CD1c-positive myeloid dendritic cell (primary cell): ENCODE measurements around the gene TTC34.

ENCODE experiments used
- DNase-seq: peaks from one replicate; pipeline ENCODE4 v3.0.0-alpha.2; 2016; ENCODE audit errors: extremely low spot score

TTC34 gene

GRCh38 chr1:2642560-2643413, 158.7 kb downstream of the TTC34 start:
- peak; percentile 92 for DNase-seq

GRCh38 chr1:2642131-2642559, 159.3 kb downstream of the TTC34 start:
- DNase-seq, result no peak

GRCh38 chr1:2641381-2642130, 159.9 kb downstream of the TTC34 start:
- no peak for DNase-seq

GRCh38 chr1:2640626-2641025, 160.9 kb downstream of the TTC34 start:
- no peak for DNase-seq

- no peak for DNase-seq
Measured at GRCh38 chr1:2639607-2640521, 161.6 kb downstream of the TTC34 start.

GRCh38 chr1:2639203-2639602, 162.3 kb downstream of the TTC34 start:
- DNase-seq, result no peak

- DNase-seq, result no peak
Measured at GRCh38 chr1:2638466-2639115, 162.9 kb downstream of the TTC34 start.

- DNase-seq, result no peak
Measured at GRCh38 chr1:2637442-2638145, 163.9 kb downstream of the TTC34 start.

- no peak for DNase-seq
Measured at GRCh38 chr1:2636733-2637132, 164.8 kb downstream of the TTC34 start.

GRCh38 chr1:2635361-2636010, 166.0 kb downstream of the TTC34 start:
- no peak for DNase-seq

GRCh38 chr1:2633936-2634491, 167.5 kb downstream of the TTC34 start:
- DNase-seq, result no peak

GRCh38 chr1:2633366-2633935, 168.0 kb downstream of the TTC34 start:
- DNase-seq, result no peak

- DNase-seq, result no peak
Measured at GRCh38 chr1:2632561-2633361, 168.7 kb downstream of the TTC34 start, which contains the start of gene MMEL1. Gene MMEL1, minus strand, starts transcription at chr1:2633016. Its CDS starts 3,532 bp downstream, at chr1:2629484.

- DNase-seq, result no peak
Measured at GRCh38 chr1:2632051-2632430, 169.5 kb downstream of the TTC34 start.

GRCh38 chr1:2631136-2632050, 170.1 kb downstream of the TTC34 start:
- no peak for DNase-seq

- DNase-seq, result no peak
Measured at GRCh38 chr1:2630498-2631135, 170.9 kb downstream of the TTC34 start.
